ENCODE measurements around the gene FYN. TPM values are rescaled to one million over a fixed set of nuclear protein-coding genes. Genes with fewer than 3 reads are reported as not detected.

Gene FYN
- total and polyA plus RNA-seq, 2 of the 13 experiments (the other 11 are each of a cell fraction or from before 2014, with no cell fraction given) = 15.5 to 24.6 TPM

- ChIA-PET POLR2A (no interaction called here), CTCF (ENCODE audit: low intra/inter-chr PET ratio, low total read pairs) (no interaction called here)
- peaks cover 32% of the 10 kb centered on the region for H3K4me1 ChIP-seq (ENCODE audit: insufficient read depth, low read length)
- WGBS (ENCODE audit: low lambda C conversion rate) = 58% methylated on average over 5 of the region's 5 CpGs
- intact Hi-C loops (cut with micrococcal nuclease; ENCODE audit: unreplicated experiment) = no loop called here
- no peak overlapping the region for H2AFZ ChIP-seq (ENCODE audit: low read length)
- no peaks in the 10 kb centered on the region for H3K36me3 ChIP-seq (replicated peaks in 1 of 2; ENCODE audit: control insufficient read depth in 1 of 2, insufficient read depth in 2 of 2, low read length in 2 of 2)
- H3K9ac ChIP-seq (ENCODE audit: insufficient read depth, low read depth, low read length) = no peak overlapping the region
- FAIRE-seq (no peak), ATAC-seq (no peak), DNase-seq (ENCODE audit: low spot score) (no peak)
- no peak overlapping the region for H3K4me3 ChIP-seq (replicated peaks in 1 of 3; ENCODE audit: insufficient read depth in 1 of 3, low read depth in 2 of 3, low read length in 3 of 3)
- H3K9me3 ChIP-seq (ENCODE audit: low read length) = no peaks in the 10 kb centered on the region
- TF ChIP-seq YY1 (IDR thresholded peaks at IDR 0.05; ENCODE audit: insufficient read depth, insufficient replicate concordance, low read depth, low read length) (no peak), ZBTB26 (CRISPR knock-in tag; IDR thresholded peaks at IDR 0.05; ENCODE audit: borderline replicate concordance) (peak; percentile 96), BRD4 (CRISPR knock-in tag; IDR thresholded peaks at IDR 0.05) (no peak), ZNF563 (CRISPR knock-in tag; IDR thresholded peaks at IDR 0.05) (no peak), ZNF44 (CRISPR knock-in tag; IDR thresholded peaks at IDR 0.05) (no peak)
- BruUV-seq (replicated peaks) = no TSS peak
- in situ Hi-C loops (cut with HindIII; ENCODE audit: extremely low pct_ligation_motif_present, low pct_unique_long_range_greater_than_20kb) = no loop called here
- H3K27ac ChIP-seq (ENCODE audit: extremely low read length, insufficient read depth, low read length) = no peak overlapping the region
- H3K27me3 ChIP-seq (ENCODE audit: control insufficient read depth in 1 of 2, insufficient read depth in 2 of 2, low read length in 2 of 2) = no peaks in the 10 kb centered on the region
- no peak overlapping the region for H3K4me2 ChIP-seq (ENCODE audit: low read depth, low read length)
- H4K20me1 ChIP-seq (ENCODE audit: insufficient read depth, low read length) = no peaks in the 10 kb centered on the region
- no peaks in the 10 kb centered on the region for H3K79me2 ChIP-seq (ENCODE audit: insufficient read depth, low read length)
Measured at GRCh38 chr6:111838749-111839484, 34.3 kb downstream of the FYN start.

Measured in HepG2 (cell line).